Right lobe of liver (tissue), 6 donors: Measurements from ENCODE around the gene EVPLL. TPM values are rescaled to one million over a fixed set of nuclear protein-coding genes. Genes with fewer than 3 reads are reported as not detected.
"Not testable (repeated sequence)": the region's sequence is repeated elsewhere in the genome, so short reads cannot be mapped to it uniquely, and the experiment has no call there.

Source experiments
- ATAC-seq, 4 donors: fragments of 200-7000 bp; cut with Tn5 transposase; one replicate each; pipeline ENCODE4 v1.9.1; 2020; ENCODE audit warnings: mild to moderate bottlenecking in 4 of 4, moderate library complexity in 4 of 4
- DNase-seq, 3 donors: peaks; one replicate each; pipeline ENCODE4 v3.0.0-alpha.2; 2020
- H3K27ac ChIP-seq, 3 donors: fragments of 200-600 bp; one replicate each; pipeline ENCODE4 v1.8.0; 2022
- H3K27me3 ChIP-seq, 2 donors: fragments of 200-600 bp; one replicate each; pipeline ENCODE4 v1.8.0; 2022
- H3K36me3 ChIP-seq, 4 donors: fragments of 200-600 bp; sonication (generic) in 1 of 4; one replicate each; pipeline versions ENCODE4 v1.5.1 to v1.8.0; 2017 to 2022; ENCODE audit warnings: control low read depth in 1 of 4
- H3K4me1 ChIP-seq, 4 donors: fragments of 200-600 bp; sonication (generic) in 1 of 4; one replicate each; pipeline versions ENCODE4 v1.5.1 to v1.8.0; 2017 to 2022; ENCODE audit warnings: control low read depth in 1 of 4
- H3K4me3 ChIP-seq, 3 donors: fragments of 200-600 bp; one replicate each; pipeline ENCODE4 v1.8.0; 2022
- H3K9me3 ChIP-seq, 4 donors: fragments of 200-600 bp; sonication (generic) in 1 of 4; one replicate each; pipeline versions ENCODE4 v1.5.1 to v1.8.0; 2017 to 2022; ENCODE audit warnings: control low read depth in 1 of 4
- POLR2A ChIP-seq: fragments of 450-650 bp; IDR thresholded peaks from one replicate; pipeline ENCODE4 v1.6.1; 2017; ENCODE audit warnings: antibody characterized with exemption, mild to moderate bottlenecking
- whole genome bisulfite sequencing: methylation state at CpG from one replicate; pipeline ENCODE4 v1.1.6; 2018; ENCODE audit warnings: low coverage, low lambda C conversion rate; ENCODE audit not compliant: insufficient coverage; ENCODE audit errors: missing lambda C conversion rate; 5-methylcytosine and 5-hydroxymethylcytosine counted together
- intact Hi-C, 2 donors: fragments of 100-400 bp; cut with DNase I; formaldehyde crosslinking; loops; one replicate each; pipeline versions ENCODE4 v1.11.2 to v1.14.1; 2022
- total RNA-seq, 6 experiments: library from RNA; depleted of rRNA in 2 of 6; stranded (reverse); fragments of >200 nt in 2 of 6; fragmentation: NEBNext Ultra II Directional in 3 of 6; extraction: Animal tissue kit (Norgen Biotek cat#: 25700) in 3 of 6; gene quantifications; one replicate each; pipeline versions ENCODE4 v1.1.0 to v1.2.4, GENCODE V29; 2016 to 2023
- TF ChIP-seq, protein P1 (sequence below), 4 donors: fragments of 200-600 bp in 3 of 4; fragments of 450-650 bp in 1 of 4; IDR thresholded peaks; one replicate each; pipeline versions ENCODE4 v1.5.1 to v1.8.0; 2016 to 2022; ENCODE audit warnings: antibody characterized with exemption in 4 of 4, mild to moderate bottlenecking in 2 of 4
- donor health status: DM: no; HTN: yes; CAD: no.
- donor health status: DM: no; HTN: no; CAD: no.
- donor health status: DM: no; HTN: no; CAD: no.
- donor health status: DM: no; HTN: yes; CAD: no.
- donor health status: DM: no; HTN: yes; CAD: no.

The EVPLL gene
- total RNA-seq, 6 experiments from 2014 or later: 0.46 to 1.6 (median 1.0) TPM

- intact Hi-C loops: no loop called here
- ATAC-seq (no peak), DNase-seq (no peak)
- peaks cover 0 to 18% (median 6%) of the 10 kb centered on the region in 4 donors for H3K4me1 ChIP-seq
- TF ChIP-seq, protein P1, sequence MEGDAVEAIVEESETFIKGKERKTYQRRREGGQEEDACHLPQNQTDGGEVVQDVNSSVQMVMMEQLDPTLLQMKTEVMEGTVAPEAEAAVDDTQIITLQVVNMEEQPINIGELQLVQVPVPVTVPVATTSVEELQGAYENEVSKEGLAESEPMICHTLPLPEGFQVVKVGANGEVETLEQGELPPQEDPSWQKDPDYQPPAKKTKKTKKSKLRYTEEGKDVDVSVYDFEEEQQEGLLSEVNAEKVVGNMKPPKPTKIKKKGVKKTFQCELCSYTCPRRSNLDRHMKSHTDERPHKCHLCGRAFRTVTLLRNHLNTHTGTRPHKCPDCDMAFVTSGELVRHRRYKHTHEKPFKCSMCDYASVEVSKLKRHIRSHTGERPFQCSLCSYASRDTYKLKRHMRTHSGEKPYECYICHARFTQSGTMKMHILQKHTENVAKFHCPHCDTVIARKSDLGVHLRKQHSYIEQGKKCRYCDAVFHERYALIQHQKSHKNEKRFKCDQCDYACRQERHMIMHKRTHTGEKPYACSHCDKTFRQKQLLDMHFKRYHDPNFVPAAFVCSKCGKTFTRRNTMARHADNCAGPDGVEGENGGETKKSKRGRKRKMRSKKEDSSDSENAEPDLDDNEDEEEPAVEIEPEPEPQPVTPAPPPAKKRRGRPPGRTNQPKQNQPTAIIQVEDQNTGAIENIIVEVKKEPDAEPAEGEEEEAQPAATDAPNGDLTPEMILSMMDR (IDR thresholded peaks at IDR 0.05): no peak
- TF ChIP-seq POLR2A: no peak
- H3K4me3 ChIP-seq: peak overlapping the region in 1 of 3 donors; percentile 98
- no peaks in the 10 kb centered on the region for H3K9me3 ChIP-seq
- H3K27me3 ChIP-seq: no peaks in the 10 kb centered on the region
- H3K27ac ChIP-seq: peak overlapping the region in 2 of 3 donors; percentile 72 to 100
- WGBS: 82% methylated on average over 6 of the region's 6 CpGs
- peaks cover 0 to 10% (median 1%) of the 10 kb centered on the region in 4 donors for H3K36me3 ChIP-seq
These were observed 13.4 kb upstream of the EVPLL start for GRCh38 chr17:18364166-18364565.

DNA sequence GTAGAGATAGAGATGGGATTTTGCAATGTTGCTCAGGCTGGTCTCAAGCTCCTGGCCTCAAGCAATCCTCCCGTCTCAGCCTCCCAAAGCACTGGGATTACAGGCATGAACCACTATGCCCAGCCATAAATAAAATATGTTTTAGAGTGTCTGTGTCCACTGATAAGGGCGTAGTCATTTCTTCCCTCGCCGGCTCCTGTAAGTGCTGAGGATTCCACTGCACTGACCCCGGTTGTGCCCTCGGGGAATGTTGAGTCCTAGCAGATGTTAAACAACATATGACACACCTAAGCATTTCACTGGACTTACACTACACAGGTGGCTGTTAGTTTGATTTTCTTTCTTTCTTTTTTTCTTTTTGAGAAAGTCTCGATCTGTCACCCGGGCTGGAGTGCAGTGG is 8.6 kb upstream of the EVPLL start:
- Histone ChIP-seq H3K9me3 (no peaks in the 10 kb centered on the region), H3K4me1 (peaks cover 0 to 6% (median 2%) of the 10 kb centered on the region in 4 donors), H3K36me3 (no peaks in the 10 kb centered on the region), H3K27me3 (no peaks in the 10 kb centered on the region), H3K27ac (no peak overlapping the region), H3K4me3 (no peak overlapping the region)
- no peak for ATAC-seq
- 93% methylated on average over 5 of the region's 8 CpGs for WGBS
- TF ChIP-seq, protein P1 (IDR thresholded peaks at IDR 0.05): no peak
- no peak for TF ChIP-seq POLR2A
- no peak for DNase-seq
- intact Hi-C loops: no loop called here

GRCh38 chr17:18370761-18371160 is 6.8 kb upstream of the EVPLL start:
- DNase-seq: no peak
- Histone ChIP-seq H3K36me3 (no peaks in the 10 kb centered on the region), H3K4me3 (no peak overlapping the region), H3K9me3 (no peaks in the 10 kb centered on the region), H3K27me3 (no peaks in the 10 kb centered on the region), H3K27ac (no peak overlapping the region), H3K4me1 (no peaks in the 10 kb centered on the region)
- no peak for ATAC-seq
- WGBS: 55% methylated on average over 4 of the region's 5 CpGs
- TF ChIP-seq, protein P1 (IDR thresholded peaks at IDR 0.05): no peak
- TF ChIP-seq POLR2A: no peak
- intact Hi-C loops: no loop called here

- H3K27me3 ChIP-seq: no peaks in the 10 kb centered on the region
- DNase-seq: no peak
- H3K4me1 ChIP-seq: no peaks in the 10 kb centered on the region
- intact Hi-C loops: no loop called here
- ATAC-seq: no peak
- H3K4me3 ChIP-seq: no peak overlapping the region
- no peak for TF ChIP-seq POLR2A
- TF ChIP-seq, protein P1 (IDR thresholded peaks at IDR 0.05): no peak
- 86% methylated on average over 7 of the region's 7 CpGs for WGBS
- no peaks in the 10 kb centered on the region for H3K36me3 ChIP-seq
- H3K27ac ChIP-seq: no peak overlapping the region
- H3K9me3 ChIP-seq: no peaks in the 10 kb centered on the region
These were observed 6.1 kb upstream of the EVPLL start for GRCh38 chr17:18371455-18371854.

DNA sequence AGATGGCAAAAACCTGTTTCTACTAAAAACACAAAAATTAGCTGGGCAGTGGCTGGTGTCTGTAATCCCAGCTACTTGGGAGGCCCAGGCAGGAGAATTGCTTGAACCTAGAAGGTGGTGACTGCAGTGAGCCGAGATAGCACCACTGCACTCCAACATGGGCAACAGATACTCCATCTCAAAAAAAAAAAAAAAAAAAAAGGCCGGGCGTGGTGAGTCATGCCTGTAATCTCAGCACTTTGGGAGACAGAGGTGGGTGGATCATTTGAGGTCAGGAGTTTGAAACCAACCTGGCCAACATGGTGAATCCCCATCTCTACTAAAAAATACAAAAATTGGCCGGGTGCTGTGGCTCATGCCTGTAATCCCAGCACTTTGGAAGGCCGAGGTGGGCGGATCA is 4.4 kb upstream of the EVPLL start:
- intact Hi-C loops, H3K27ac ChIP-seq, DNase-seq, H3K27me3 ChIP-seq, H3K36me3 ChIP-seq, H3K9me3 ChIP-seq, H3K4me3 ChIP-seq, ATAC-seq: not testable (repeated sequence)
- peaks cover 0 to 10% (median 3%) of the 10 kb centered on the region in 4 donors for H3K4me1 ChIP-seq
- 70% methylated on average over 2 of the region's 6 CpGs for WGBS
